HEK293 (cell line): Measurements from ENCODE around the gene NIPAL3.

Experiments used
- ZNF274 ChIP-seq, 2 experiments: fragments of 200-500 bp in 1 of 2; fragments of 450-650 bp in 1 of 2; sonication (Bioruptor generic) in 1 of 2; formaldehyde crosslinking in 1 of 2; IDR thresholded peaks; 2 replicates each; pipeline versions ENCODE4 v1.5.1 to v1.6.1; 2014 to 2016; ENCODE audit warnings: borderline replicate concordance in 1 of 2, inconsistent platforms in 1 of 2, low read length in 1 of 2, missing biosample characterization in 1 of 2, missing genetic modification characterization in 1 of 2
- ZNF660 ChIP-seq: fragments of 450-650 bp; IDR thresholded peaks from 2 replicates; pipeline ENCODE4 v1.5.1; 2018; ENCODE audit warnings: missing biosample characterization, mild to moderate bottlenecking, missing genetic modification characterization

DNA sequence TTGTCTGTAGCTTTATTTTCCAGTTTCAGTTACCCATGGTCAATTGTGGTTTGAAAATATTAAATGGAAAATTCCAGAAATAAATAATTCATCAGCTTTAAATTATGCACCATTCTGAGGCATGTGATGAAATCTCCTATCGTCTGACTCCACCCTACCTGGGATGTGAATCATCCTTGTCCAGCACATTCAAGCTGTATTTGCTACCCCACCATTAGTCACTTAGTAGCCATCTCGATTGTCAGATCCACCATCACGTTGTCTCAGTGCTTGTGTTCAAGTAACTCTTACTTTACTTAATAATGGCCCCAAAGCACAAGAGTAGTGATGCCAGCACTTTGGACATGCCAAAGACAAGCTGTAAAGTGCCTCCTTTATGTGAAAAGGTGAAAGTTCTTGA, 6.1 kb upstream of the NIPAL3 start:
- no peak for TF ChIP-seq ZNF274 (IDR thresholded peaks at IDR 0.05; ENCODE audit: low read length)
- TF ChIP-seq ZNF274 (tag by site-specific recombination; IDR thresholded peaks at IDR 0.05; ENCODE audit: borderline replicate concordance): no peak
- no peak for TF ChIP-seq ZNF660 (tag by site-specific recombination)
